ENCODE measurements around the gene POLR1A. TPM values are rescaled to one million over a fixed set of nuclear protein-coding genes. Genes with fewer than 3 reads are reported as not detected.

The POLR1A gene
- total and polyA plus RNA-seq, 2 experiments from 2014 or later, result 6.3 to 19.0 TPM

DNA sequence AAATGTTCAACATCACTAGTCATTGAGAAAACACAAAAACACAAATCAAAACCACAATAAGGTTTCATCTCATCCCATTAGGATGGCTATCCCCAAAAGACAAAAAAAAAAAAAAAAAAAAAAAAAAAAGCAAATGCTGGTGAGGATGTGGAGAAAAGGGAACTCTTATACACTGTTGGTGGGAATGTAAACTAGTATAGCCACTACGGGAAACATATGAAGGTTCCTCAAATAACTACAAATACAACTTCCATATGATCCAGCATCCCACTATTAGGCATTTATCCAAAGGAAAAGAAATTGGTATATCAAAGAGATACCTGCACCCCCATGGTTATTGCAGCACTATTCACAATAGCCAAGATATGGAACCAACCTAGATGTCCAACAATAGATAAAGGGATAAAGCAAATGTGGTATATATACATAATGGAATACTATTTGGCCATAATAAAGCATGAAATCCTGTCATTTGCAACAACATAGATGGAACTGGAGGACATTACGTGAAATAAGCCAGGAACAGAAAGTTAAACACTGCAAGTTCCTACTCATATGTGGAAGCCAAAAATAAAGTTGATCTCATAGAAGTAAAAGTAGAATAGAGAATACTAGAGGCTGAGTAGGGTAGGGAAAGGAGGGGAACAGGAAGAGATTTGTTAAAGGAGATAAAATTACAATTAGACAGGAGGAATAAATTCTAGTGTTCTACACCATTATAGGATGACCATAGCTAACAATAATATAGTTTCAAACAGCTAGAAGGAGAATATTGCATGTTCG, 8.4 kb downstream of the POLR1A start:
- DNase-seq (ENCODE audit: low spot score), result no peak
- no peaks in the 10 kb centered on the region for H3K9me2 ChIP-seq (replicated peaks; ENCODE audit: insufficient read depth)
- H3K27me3 ChIP-seq, result no peaks in the 10 kb centered on the region
- H3K36me3 ChIP-seq (replicated peaks; ENCODE audit: insufficient read depth, low read depth), result no peaks in the 10 kb centered on the region
- no peak overlapping the region for H3K27ac ChIP-seq
- TF ChIP-seq, protein P1, sequence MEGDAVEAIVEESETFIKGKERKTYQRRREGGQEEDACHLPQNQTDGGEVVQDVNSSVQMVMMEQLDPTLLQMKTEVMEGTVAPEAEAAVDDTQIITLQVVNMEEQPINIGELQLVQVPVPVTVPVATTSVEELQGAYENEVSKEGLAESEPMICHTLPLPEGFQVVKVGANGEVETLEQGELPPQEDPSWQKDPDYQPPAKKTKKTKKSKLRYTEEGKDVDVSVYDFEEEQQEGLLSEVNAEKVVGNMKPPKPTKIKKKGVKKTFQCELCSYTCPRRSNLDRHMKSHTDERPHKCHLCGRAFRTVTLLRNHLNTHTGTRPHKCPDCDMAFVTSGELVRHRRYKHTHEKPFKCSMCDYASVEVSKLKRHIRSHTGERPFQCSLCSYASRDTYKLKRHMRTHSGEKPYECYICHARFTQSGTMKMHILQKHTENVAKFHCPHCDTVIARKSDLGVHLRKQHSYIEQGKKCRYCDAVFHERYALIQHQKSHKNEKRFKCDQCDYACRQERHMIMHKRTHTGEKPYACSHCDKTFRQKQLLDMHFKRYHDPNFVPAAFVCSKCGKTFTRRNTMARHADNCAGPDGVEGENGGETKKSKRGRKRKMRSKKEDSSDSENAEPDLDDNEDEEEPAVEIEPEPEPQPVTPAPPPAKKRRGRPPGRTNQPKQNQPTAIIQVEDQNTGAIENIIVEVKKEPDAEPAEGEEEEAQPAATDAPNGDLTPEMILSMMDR (IDR thresholded peaks at IDR 0.05; ENCODE audit: poor library complexity), result no peak
- no peak for TF ChIP-seq EZH2 (IDR thresholded peaks at IDR 0.05; ENCODE audit: borderline replicate concordance)
- TF ChIP-seq EZH2phosphoT487 (IDR thresholded peaks at IDR 0.05; ENCODE audit: low read depth, severe bottlenecking, unreplicated experiment), result no peak
- H3K4me3 ChIP-seq, result no peak overlapping the region
- no peaks in the 10 kb centered on the region for H3K9me3 ChIP-seq (ENCODE audit: low read depth)
- H3K4me1 ChIP-seq (ENCODE audit: insufficient read depth), result no peaks in the 10 kb centered on the region
- no peak overlapping the region for H2AFZ ChIP-seq
- H3K79me2 ChIP-seq, result peaks cover 49% of the 10 kb centered on the region
- WGBS (ENCODE audit: low lambda C conversion rate, missing lambda C conversion rate), result 97% methylated on average over 3 of the region's 3 CpGs
- no peak overlapping the region for H3K4me2 ChIP-seq
- no peaks in the 10 kb centered on the region for H4K20me1 ChIP-seq (ENCODE audit: insufficient read depth, poor library complexity, severe bottlenecking)

GRCh38 chr2:86094229-86094628, 11.5 kb downstream of the POLR1A start:
- Histone ChIP-seq H3K4me2 (no peak overlapping the region), H3K9me3 (ENCODE audit: low read depth) (no peaks in the 10 kb centered on the region), H4K20me1 (ENCODE audit: insufficient read depth, poor library complexity, severe bottlenecking) (no peaks in the 10 kb centered on the region), H3K79me2 (peaks cover 27% of the 10 kb centered on the region), H3K4me3 (no peak overlapping the region), H3K36me3 (replicated peaks; ENCODE audit: insufficient read depth, low read depth) (no peaks in the 10 kb centered on the region), H3K9me2 (replicated peaks; ENCODE audit: insufficient read depth) (no peaks in the 10 kb centered on the region), H3K27ac (no peak overlapping the region), H2AFZ (no peak overlapping the region), H3K27me3 (no peaks in the 10 kb centered on the region), H3K4me1 (ENCODE audit: insufficient read depth) (no peaks in the 10 kb centered on the region)
- DNase-seq (ENCODE audit: low spot score), result no peak
- 83% methylated on average over 1 of the region's 1 CpG for WGBS (ENCODE audit: low lambda C conversion rate, missing lambda C conversion rate)
- TF ChIP-seq EZH2phosphoT487 (IDR thresholded peaks at IDR 0.05; ENCODE audit: low read depth, severe bottlenecking, unreplicated experiment), result no peak
- TF ChIP-seq, protein P1 (IDR thresholded peaks at IDR 0.05; ENCODE audit: poor library complexity), result no peak
- TF ChIP-seq EZH2 (IDR thresholded peaks at IDR 0.05; ENCODE audit: borderline replicate concordance), result no peak

GRCh38 chr2:86087936-86088850, 17.5 kb downstream of the POLR1A start:
- H3K9me3 ChIP-seq (ENCODE audit: low read depth), result no peaks in the 10 kb centered on the region
- no peaks in the 10 kb centered on the region for H3K9me2 ChIP-seq (replicated peaks; ENCODE audit: insufficient read depth)
- no peaks in the 10 kb centered on the region for H3K79me2 ChIP-seq
- TF ChIP-seq, protein P1 (IDR thresholded peaks at IDR 0.05; ENCODE audit: poor library complexity), result peak; percentile 32
- TF ChIP-seq EZH2phosphoT487 (IDR thresholded peaks at IDR 0.05; ENCODE audit: low read depth, severe bottlenecking, unreplicated experiment) (no peak), EZH2 (IDR thresholded peaks at IDR 0.05; ENCODE audit: borderline replicate concordance) (no peak)
- H3K4me2 ChIP-seq, result no peak overlapping the region
- no peak overlapping the region for H2AFZ ChIP-seq
- H3K4me3 ChIP-seq, result no peak overlapping the region
- H4K20me1 ChIP-seq (ENCODE audit: insufficient read depth, poor library complexity, severe bottlenecking), result no peaks in the 10 kb centered on the region
- DNase-seq (ENCODE audit: low spot score), result no peak
- H3K36me3 ChIP-seq (replicated peaks; ENCODE audit: insufficient read depth, low read depth), result no peaks in the 10 kb centered on the region
- no peaks in the 10 kb centered on the region for H3K27me3 ChIP-seq
- no peaks in the 10 kb centered on the region for H3K4me1 ChIP-seq (ENCODE audit: insufficient read depth)
- 87% methylated on average over 14 of the region's 14 CpGs for WGBS (ENCODE audit: low lambda C conversion rate, missing lambda C conversion rate)
- H3K27ac ChIP-seq, result no peak overlapping the region
